ENCODE measurements around the gene ARFRP1.

The ARFRP1 gene

DNA sequence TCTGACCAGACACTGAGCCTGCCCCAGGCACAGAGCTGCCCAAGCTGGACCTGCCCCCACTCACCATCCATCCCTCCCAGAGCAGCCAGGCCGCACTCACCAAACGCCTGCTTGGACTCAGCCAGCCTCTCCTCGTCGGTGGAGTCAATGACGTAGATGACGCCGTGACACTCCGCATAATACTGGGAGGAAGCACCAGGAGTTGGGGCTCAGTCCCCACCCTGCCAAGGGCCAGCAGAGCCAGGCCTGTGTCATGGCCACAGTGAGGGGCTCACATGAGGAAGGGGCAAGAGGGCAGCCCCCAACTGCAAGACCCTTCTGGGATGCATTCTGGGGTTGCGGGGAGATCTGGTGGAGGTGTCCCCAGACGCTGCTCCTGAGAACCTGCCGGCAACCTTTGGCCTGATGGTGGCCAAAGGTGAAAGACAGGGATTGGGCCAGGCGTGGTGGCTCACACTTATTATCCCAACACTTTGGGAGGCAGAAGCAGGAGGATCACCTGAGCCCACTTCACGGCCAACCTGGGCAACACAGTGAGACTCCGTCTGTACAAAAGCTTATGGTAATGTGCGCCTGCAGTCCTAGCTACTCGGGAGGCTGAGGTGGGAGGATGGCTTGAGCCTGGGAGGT, 5.6 kb downstream of the ARFRP1 start:
- peak; percentile 1 for DNase-seq (ENCODE audit: low spot score)

- peak; percentile 1 for DNase-seq (ENCODE audit: low spot score)
Observed at GRCh38 chr20:63701329-63702035, 6.3 kb downstream of the ARFRP1 start.

GRCh38 chr20:63701051-63701328, 6.8 kb downstream of the ARFRP1 start:
- no peak for DNase-seq (ENCODE audit: low spot score)

- DNase-seq (ENCODE audit: low spot score) = no peak
Observed at GRCh38 chr20:63700199-63701050, 7.4 kb downstream of the ARFRP1 start.

- DNase-seq (ENCODE audit: low spot score) = no peak
Observed at GRCh38 chr20:63699466-63700198, 8.1 kb downstream of the ARFRP1 start.

DNA sequence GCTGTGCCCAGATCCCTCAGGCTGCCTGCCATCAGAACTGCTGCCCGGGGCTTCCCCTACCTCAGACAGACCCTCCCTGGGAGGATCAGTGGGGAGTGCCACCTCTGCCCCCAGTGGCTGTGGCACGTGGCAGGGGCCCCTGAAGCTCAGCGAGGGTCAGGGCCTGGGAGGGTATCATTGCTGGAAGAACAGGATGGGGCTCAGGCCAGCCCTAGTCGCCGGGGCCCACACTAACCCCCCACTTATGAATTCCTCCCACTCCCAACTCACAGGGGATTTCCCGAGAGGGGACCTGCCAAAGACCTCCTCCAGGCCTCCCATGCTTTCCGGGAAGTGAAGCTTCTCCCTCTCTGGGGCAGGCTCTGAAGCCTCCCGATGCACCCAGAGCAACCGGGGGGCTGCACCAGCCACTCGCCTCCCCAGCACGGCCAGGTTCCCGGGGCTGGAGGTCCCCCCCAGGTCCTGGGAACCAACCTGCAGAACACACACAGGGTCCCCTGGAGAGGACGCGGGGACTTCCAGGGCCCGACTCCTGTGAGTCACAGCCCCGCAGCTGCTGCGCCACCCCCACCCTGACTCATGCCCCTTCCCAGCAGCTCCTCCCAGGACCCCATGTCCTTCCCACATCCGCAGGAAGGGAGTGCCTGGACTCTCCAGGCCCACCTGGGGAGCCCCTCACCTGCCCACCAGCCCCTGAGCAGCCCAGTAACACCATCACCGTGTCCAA, 8.9 kb downstream of the ARFRP1 start:
- no peak for DNase-seq (ENCODE audit: low spot score)

DNA sequence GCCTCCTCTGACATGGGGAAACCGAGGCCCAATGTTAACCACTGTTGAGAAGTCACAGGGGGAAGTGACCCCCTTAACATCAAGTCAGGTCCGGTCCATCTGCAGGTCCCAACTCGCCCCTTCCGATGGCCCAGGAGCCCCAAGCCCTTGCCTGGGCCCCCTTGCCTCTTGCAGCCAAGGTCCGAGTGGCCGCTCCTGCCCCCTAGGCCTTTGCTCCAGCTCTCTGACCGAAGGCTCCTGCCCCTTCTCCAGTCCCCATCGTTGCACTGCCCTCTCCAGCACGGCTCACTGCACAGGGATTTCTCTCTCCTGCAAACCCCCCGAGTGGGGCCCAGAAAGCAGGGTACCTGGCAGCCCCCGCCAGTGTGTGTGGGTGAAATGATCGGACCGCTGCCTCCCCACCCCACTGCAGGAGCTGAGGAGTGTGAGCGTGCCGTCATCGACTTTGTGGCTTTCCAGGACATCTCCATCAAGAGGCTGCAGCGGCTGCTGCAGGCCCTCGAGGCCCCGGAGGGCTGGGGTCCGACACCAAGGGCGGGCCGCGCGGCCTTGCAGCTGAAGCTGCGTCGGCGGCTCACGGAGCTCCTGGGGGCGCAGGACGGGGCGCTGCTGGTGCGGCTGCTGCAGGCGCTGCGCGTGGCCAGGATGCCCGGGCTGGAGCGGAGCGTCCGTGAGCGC, 9.8 kb downstream of the ARFRP1 start:
- DNase-seq (ENCODE audit: low spot score) = no peak

- DNase-seq (ENCODE audit: low spot score) = no peak
Observed at GRCh38 chr20:63697357-63697867, 10.4 kb downstream of the ARFRP1 start.

GRCh38 chr20:63696628-63697356, 11.0 kb downstream of the ARFRP1 start, which contains the start of gene TNFRSF6B:
Gene TNFRSF6B (plus strand): TSS chr20:63696652. CDS start chr20:63696768, 116 bp downstream.
- DNase-seq (ENCODE audit: low spot score) = no peak

DNA sequence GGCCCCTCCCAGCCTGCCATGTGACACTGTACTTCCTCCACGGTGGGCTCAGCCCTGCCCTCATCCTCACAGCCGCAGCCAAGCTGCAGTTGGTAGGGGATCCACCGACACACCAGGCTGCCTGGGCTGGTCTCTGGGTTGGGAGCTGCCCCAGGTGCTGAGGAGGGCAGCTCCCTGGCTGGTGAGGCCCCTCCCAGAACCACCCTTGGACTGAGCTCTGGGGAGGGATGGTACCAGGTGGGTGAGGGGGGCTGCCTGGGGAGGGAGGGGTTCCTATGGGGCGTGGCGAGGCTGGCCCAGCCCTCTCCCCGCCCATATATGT, 11.5 kb downstream of the ARFRP1 start:
- DNase-seq (ENCODE audit: low spot score) = no peak

GRCh38 chr20:63695424-63696305, 12.1 kb downstream of the ARFRP1 start:
- DNase-seq (ENCODE audit: low spot score) = no peak

- DNase-seq (ENCODE audit: low spot score) = no peak
Observed at GRCh38 chr20:63694584-63695423, 13.0 kb downstream of the ARFRP1 start.

- DNase-seq (ENCODE audit: low spot score) = no peak
Observed at GRCh38 chr20:63693733-63694583, 13.8 kb downstream of the ARFRP1 start.

- DNase-seq (ENCODE audit: low spot score) = no peak
Observed at GRCh38 chr20:63693083-63693732, 14.6 kb downstream of the ARFRP1 start.

DNA sequence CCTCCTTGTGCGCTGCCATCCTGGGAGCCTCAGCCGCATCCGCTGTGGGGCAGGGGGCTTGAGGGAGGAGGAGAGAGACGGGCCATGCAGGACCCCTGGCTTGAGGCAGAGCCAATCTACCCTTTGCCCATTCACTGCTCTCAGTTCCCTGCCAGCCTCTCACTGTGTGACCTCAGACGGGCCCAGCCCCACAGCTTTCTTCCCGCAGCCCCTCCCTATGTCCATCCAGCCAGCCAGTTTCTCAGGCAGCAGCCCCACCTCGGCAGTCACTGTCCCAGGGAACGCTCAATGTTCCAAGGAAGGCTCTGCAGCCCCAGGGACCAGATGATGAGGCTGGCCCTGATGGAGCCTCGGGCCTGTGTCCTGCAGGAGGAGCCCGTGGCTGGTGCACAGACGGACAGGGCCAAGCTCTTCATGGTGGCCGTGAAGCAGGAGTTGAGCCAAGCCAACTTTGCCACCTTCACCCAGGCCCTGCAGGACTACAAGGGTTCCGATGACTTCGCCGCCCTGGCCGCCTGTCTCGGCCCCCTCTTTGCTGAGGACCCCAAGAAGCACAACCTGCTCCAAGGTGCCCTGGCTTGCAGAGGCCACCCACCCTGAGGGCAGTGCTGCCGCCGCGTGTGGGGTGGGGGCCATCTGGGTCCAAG, 15.2 kb downstream of the ARFRP1 start:
- no peak for DNase-seq (ENCODE audit: low spot score)

- DNase-seq (ENCODE audit: low spot score) = no peak
Observed at GRCh38 chr20:63691711-63692435, 15.9 kb downstream of the ARFRP1 start.
